GM10248 (cell line): ENCODE measurements around the gene VSX1.

Source experiments
- CTCF ChIA-PET: fragments of 300-600 bp; sonication (Branson Sonifier 250); formaldehyde crosslinking; extraction: SDS; loops from one replicate; lab custom pipeline; 2021; ENCODE audit warnings: antibody characterized with exemption; lab: Yijun Ruan, JAX
- POLR2A ChIA-PET: fragments of 350-650 bp; sonication (Branson Sonifier 250); formaldehyde crosslinking; extraction: SDS; loops from one replicate; lab custom pipeline; 2020; ENCODE audit warnings: antibody characterized with exemption; lab: Yijun Ruan, JAX
- DNase-seq: peaks from one replicate; pipeline ENCODE4 v3.0.0; 2012; ENCODE audit errors: extremely low spot score
- CTCF ChIP-seq: IDR thresholded peaks from 2 replicates; pipeline ENCODE4 v1.5.1; 2012; ENCODE audit warnings: mild to moderate bottlenecking, low read depth; ENCODE audit errors: extremely low read depth, missing control alignments, control extremely low read depth

VSX1 gene

GRCh38 chr20:25050501-25051350, 31.2 kb downstream of the VSX1 start:
- CTCF ChIA-PET: interaction anchor here (0.9 to 1.1 kb wide), 2 partner anchors 55 to 57 kb away, joined by 4 to 5 read pairs; no protein-coding TSS in a partner anchor
- no peak for DNase-seq
- POLR2A ChIA-PET: no interaction called here
- TF ChIP-seq CTCF: no peak

- POLR2A ChIA-PET: no interaction called here
- DNase-seq: no peak
- no peak for TF ChIP-seq CTCF
- CTCF ChIA-PET: interaction anchor here (0.9 to 1.7 kb wide), 4 partner anchors 9 to 56 kb away, joined by 3 to 5 read pairs (median 4); no protein-coding TSS in a partner anchor
Observed at GRCh38 chr20:25050082-25050481, 31.9 kb downstream of the VSX1 start.

GRCh38 chr20:25049261-25050060, 32.5 kb downstream of the VSX1 start:
- no peak for TF ChIP-seq CTCF
- DNase-seq: no peak
- POLR2A ChIA-PET: no interaction called here
- CTCF ChIA-PET: interaction anchor here (0.9 to 1.7 kb wide), 4 partner anchors 10 to 55 kb away, joined by 3 to 5 read pairs (median 4); no protein-coding TSS in a partner anchor

GRCh38 chr20:25048519-25048952, 33.4 kb downstream of the VSX1 start:
- ChIA-PET POLR2A (no interaction called here), CTCF (interaction anchor here (1.0 to 1.7 kb wide), 3 partner anchors 11 to 15 kb away, joined by 3 to 5 read pairs (median 3); no protein-coding TSS in a partner anchor)
- no peak for TF ChIP-seq CTCF
- no peak for DNase-seq

- no peak for DNase-seq
- TF ChIP-seq CTCF: no peak
- CTCF ChIA-PET: interaction anchor here (1.3 to 1.5 kb wide), 2 partner anchors 11 to 15 kb away, joined by 3 to 5 read pairs; no protein-coding TSS in a partner anchor
- POLR2A ChIA-PET: no interaction called here
Observed at GRCh38 chr20:25047766-25048165, 34.2 kb downstream of the VSX1 start.
